RWPE2 (cell line): ENCODE data around the gene ADCY1.

Experiments used
- ATAC-seq: fragments of 200-7000 bp; cut with Tn5 transposase; 3 replicates; pipeline ENCODE4 v1.9.1; 2021; ENCODE audit warnings: low read depth
- DNase-seq: peaks from one replicate; pipeline ENCODE4 v3.0.0-alpha.2; 2020; ENCODE audit warnings: low spot score
- H3K27ac ChIP-seq: fragments of 450-650 bp; 2 replicates; pipeline ENCODE4 v1.5.1; 2017; ENCODE audit warnings: mild to moderate bottlenecking; ENCODE audit not compliant: poor library complexity, severe bottlenecking
- H3K27me3 ChIP-seq: fragments of 250-450 bp; sonication (Bioruptor Pico); 2 replicates; pipeline ENCODE4 v1.5.1; 2021; ENCODE audit warnings: mild to moderate bottlenecking, moderate library complexity; ENCODE audit not compliant: insufficient read depth, poor library complexity, severe bottlenecking
- H3K36me3 ChIP-seq: fragments of 250-450 bp; sonication (Bioruptor Pico); 2 replicates; pipeline ENCODE4 v1.5.1; 2020; ENCODE audit warnings: low read depth, mild to moderate bottlenecking, moderate library complexity
- H3K4me1 ChIP-seq: fragments of 250-450 bp; sonication (Bioruptor Pico); 2 replicates; pipeline ENCODE4 v1.5.1; 2021; ENCODE audit warnings: mild to moderate bottlenecking, moderate library complexity; ENCODE audit not compliant: insufficient read depth, poor library complexity, severe bottlenecking
- H3K4me3 ChIP-seq: fragments of 250-450 bp; sonication (Bioruptor Pico); 2 replicates; pipeline ENCODE4 v1.5.1; 2021; ENCODE audit warnings: mild to moderate bottlenecking, moderate library complexity; ENCODE audit not compliant: severe bottlenecking
- H3K9me3 ChIP-seq: fragments of 250-450 bp; sonication (Bioruptor Pico); 2 replicates; pipeline ENCODE4 v1.5.1; 2021; ENCODE audit warnings: mild to moderate bottlenecking, moderate library complexity; ENCODE audit not compliant: severe bottlenecking
- TF ChIP-seq, protein P1 (sequence below): fragments of 450-650 bp; IDR thresholded peaks from one replicate; pipeline ENCODE4 v1.5.1; 2017; ENCODE audit warnings: mild to moderate bottlenecking, moderate library complexity; ENCODE audit not compliant: poor library complexity, severe bottlenecking

Gene ADCY1

DNA sequence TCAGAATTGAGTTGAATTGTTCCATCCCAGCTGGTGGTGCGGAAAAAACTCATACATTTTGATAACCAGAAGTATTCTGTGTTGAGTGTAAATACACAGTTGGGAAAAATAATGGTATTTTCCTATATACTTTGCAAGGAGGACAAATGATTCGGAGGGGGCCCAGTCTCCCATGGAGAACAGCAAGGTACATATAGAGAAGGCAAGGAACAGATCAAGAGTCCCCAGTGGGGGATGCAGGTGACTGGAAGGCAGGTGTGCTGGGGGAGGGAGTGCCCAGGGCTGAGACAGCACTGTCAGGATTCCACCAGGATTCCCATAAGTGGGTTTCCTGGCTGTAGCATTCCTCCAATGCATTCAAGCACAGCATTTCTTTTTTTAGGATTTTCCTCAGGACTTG is 10.8 kb upstream of the ADCY1 start:
- no peaks in the 10 kb centered on the region for H3K4me1 ChIP-seq
- no peak for ATAC-seq
- TF ChIP-seq, protein P1, sequence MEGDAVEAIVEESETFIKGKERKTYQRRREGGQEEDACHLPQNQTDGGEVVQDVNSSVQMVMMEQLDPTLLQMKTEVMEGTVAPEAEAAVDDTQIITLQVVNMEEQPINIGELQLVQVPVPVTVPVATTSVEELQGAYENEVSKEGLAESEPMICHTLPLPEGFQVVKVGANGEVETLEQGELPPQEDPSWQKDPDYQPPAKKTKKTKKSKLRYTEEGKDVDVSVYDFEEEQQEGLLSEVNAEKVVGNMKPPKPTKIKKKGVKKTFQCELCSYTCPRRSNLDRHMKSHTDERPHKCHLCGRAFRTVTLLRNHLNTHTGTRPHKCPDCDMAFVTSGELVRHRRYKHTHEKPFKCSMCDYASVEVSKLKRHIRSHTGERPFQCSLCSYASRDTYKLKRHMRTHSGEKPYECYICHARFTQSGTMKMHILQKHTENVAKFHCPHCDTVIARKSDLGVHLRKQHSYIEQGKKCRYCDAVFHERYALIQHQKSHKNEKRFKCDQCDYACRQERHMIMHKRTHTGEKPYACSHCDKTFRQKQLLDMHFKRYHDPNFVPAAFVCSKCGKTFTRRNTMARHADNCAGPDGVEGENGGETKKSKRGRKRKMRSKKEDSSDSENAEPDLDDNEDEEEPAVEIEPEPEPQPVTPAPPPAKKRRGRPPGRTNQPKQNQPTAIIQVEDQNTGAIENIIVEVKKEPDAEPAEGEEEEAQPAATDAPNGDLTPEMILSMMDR, result no peak
- no peaks in the 10 kb centered on the region for H3K9me3 ChIP-seq
- H3K4me3 ChIP-seq, result no peak overlapping the region
- DNase-seq, result no peak
- no peak overlapping the region for H3K27ac ChIP-seq
- peaks cover 30% of the 10 kb centered on the region for H3K27me3 ChIP-seq
- H3K36me3 ChIP-seq, result no peaks in the 10 kb centered on the region

DNA sequence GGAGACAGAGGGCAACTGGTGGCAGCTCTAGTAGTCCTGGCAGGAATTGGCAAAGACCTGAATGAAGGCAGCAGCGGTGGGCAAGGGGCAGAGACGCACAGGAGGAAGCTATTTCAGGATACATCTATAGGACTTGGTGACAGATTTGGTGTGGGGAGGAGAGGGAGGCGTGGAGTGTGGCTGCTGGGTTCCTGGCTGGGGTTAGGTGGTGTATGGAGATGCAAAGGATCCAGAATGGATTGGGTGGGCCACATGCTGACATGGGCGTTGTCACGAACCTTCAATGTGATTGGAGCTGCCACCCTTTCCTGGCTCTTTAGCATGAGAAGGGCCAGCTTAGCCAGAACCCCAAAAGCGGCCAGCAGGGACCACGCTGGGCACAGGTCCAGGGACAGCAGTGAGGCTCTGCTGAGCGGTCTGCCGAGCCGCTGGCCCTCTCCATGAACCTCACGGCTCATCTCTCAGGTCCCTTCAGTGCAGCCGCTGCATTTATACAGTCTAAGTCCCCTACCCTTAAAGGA is 10.2 kb upstream of the ADCY1 start:
- Histone ChIP-seq H3K27me3 (peaks cover 30% of the 10 kb centered on the region), H3K36me3 (no peaks in the 10 kb centered on the region), H3K4me1 (no peaks in the 10 kb centered on the region), H3K4me3 (no peak overlapping the region), H3K27ac (no peak overlapping the region), H3K9me3 (no peaks in the 10 kb centered on the region)
- DNase-seq, result no peak
- no peak for ATAC-seq
- TF ChIP-seq, protein P1, result no peak

DNA sequence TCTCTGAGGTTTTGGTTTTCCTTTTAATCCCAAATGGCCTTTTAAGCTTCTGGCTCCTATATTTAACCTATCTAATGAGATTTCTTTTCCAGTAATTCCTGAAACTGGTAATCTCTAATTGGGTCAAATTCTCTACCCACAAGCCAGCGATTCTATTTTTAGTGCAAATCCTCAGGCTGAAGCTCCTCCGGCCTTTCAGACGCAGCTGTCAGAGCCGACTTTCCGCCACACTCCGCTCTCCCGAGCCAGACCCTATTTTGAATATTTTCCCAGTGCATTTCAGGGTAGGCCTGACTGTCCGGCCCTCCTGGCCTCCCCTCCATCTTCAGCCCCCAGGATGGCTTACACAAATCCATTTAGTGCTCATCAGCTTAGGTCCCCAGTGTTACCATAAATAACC is 9.7 kb upstream of the ADCY1 start:
- TF ChIP-seq, protein P1, result no peak
- no peaks in the 10 kb centered on the region for H3K9me3 ChIP-seq
- H3K27me3 ChIP-seq, result peaks cover 30% of the 10 kb centered on the region
- DNase-seq (no peak), ATAC-seq (no peak)
- H3K4me3 ChIP-seq, result no peak overlapping the region
- H3K4me1 ChIP-seq, result no peaks in the 10 kb centered on the region
- H3K36me3 ChIP-seq, result no peaks in the 10 kb centered on the region
- no peak overlapping the region for H3K27ac ChIP-seq

DNA sequence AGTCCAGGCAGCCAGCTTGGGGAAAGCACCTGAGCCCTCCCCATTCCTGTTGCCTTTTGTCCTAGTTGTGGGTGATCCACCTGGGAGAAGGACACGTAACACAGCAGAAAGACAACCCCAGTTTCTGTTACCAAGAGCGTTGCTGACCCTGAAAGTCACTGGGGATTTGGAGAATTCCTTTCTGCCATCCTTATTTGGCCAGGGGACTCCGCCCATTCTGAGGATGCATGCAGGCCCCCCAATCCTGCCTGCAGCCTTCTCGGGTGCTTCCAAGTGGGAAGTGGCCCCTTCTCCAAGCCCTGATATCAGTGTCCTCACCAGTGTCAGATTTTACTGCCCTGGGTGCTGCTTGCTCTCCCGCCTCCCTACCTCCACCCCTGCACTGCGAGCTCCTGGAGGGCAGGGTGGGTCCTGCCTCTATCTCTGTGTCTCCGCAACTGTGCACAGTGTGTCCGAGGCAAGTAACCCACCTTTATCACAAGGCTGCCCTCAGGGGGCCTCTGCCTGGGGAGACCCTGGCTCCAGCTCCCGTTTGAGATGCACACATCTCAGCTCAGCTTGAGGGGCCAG is 9.2 kb upstream of the ADCY1 start:
- Histone ChIP-seq H3K9me3 (no peaks in the 10 kb centered on the region), H3K4me1 (no peaks in the 10 kb centered on the region), H3K27me3 (peaks cover 30% of the 10 kb centered on the region), H3K27ac (no peak overlapping the region), H3K36me3 (no peaks in the 10 kb centered on the region), H3K4me3 (no peak overlapping the region)
- TF ChIP-seq, protein P1, result no peak
- ATAC-seq (no peak), DNase-seq (no peak)

DNA sequence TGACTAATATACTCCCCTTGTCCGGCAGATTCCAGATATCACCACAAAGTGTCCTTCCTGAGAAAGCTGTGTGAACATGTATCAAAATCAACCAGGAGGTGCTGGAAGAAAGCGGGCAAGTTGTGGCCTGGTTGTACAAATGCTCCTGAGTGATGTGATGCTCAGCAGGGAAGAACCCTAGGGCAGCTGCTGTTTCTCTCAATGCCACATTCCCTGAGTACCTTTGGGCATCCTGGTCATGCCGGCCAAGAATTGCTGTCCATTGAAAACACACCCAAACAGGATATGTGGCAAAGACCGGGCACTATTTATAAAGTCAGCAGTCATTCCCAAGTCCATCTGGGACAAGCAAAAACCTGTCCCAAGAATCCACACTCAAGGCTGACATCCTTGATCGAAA is 7.8 kb upstream of the ADCY1 start:
- Histone ChIP-seq H3K9me3 (no peaks in the 10 kb centered on the region), H3K4me1 (no peaks in the 10 kb centered on the region), H3K27me3 (peaks cover 30% of the 10 kb centered on the region), H3K27ac (no peak overlapping the region), H3K4me3 (no peak overlapping the region), H3K36me3 (no peaks in the 10 kb centered on the region)
- DNase-seq (no peak), ATAC-seq (no peak)
- TF ChIP-seq, protein P1, result no peak
